ENCODE data around the gene LARP1.

DNA sequence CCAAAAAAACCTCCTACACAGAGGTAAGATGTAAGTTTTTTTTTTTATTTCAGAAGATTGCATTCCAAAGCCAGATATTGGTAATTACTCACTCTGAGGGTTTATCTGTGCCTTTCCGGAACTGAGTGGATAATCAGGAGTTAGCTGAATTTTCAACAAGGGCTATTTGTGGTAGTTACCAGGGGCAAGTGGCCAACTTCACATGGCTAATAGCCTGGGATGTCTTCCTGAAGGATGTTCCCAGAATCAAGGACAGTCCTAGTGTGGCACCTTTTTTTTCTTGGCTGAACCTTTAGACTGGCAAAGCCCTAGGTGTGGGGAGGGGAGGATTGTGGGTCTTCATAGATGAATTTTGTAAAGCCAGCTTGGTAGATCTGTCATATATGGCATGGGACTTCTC is 7.1 kb downstream of the LARP1 start:
- TF ChIP-seq CTCF (IDR thresholded peaks at IDR 0.05) (no peak), POLR2A (IDR thresholded peaks at IDR 0.05) (no peak)
